Thoracic aorta (tissue), 2 donors: Measurements from ENCODE around the gene TBX4. TPM values are rescaled to one million over a fixed set of nuclear protein-coding genes. Genes with fewer than 3 reads are reported as not detected.

Experiments used
- ATAC-seq: fragments of 150-250 bp; one replicate; pipeline ENCODE4 v1.8.0; 2017; ENCODE audit warnings: low read depth; ENCODE audit not compliant: insufficient number of reproducible peaks, low FRiP score
- DNase-seq: peaks from one replicate; pipeline ENCODE4 v3.0.0-alpha.2; 2020; ENCODE audit warnings: low spot score
- H3K27ac ChIP-seq, 2 donors: fragments of 200-600 bp; sonication (generic); 1 replicate in 1 of 2; 2 replicates in 1 of 2; pipeline ENCODE4 v1.5.1; 2016; ENCODE audit warnings: mild to moderate bottlenecking in 2 of 2, moderate library complexity in 2 of 2
- H3K27me3 ChIP-seq: fragments of 200-600 bp; sonication (generic); replicated peaks from 2 replicates; pipeline ENCODE4 v1.6.0; 2016; ENCODE audit warnings: mild to moderate bottlenecking; ENCODE audit not compliant: insufficient read depth
- H3K36me3 ChIP-seq: fragments of 200-600 bp; sonication (generic); one replicate; pipeline ENCODE4 v1.5.1; 2016
- H3K4me1 ChIP-seq, 2 donors: fragments of 200-600 bp; sonication (generic); 1 replicate in 1 of 2; 2 replicates in 1 of 2; pipeline versions ENCODE4 v1.5.1 to v1.6.0; 2016; ENCODE audit warnings: low read depth in 2 of 2, mild to moderate bottlenecking in 1 of 2; ENCODE audit not compliant: control insufficient read depth in 1 of 2
- H3K4me3 ChIP-seq: fragments of 200-600 bp; sonication (generic); 2 replicates; pipeline ENCODE4 v1.5.1; 2016; ENCODE audit warnings: mild to moderate bottlenecking
- H3K9me3 ChIP-seq: fragments of 200-600 bp; sonication (generic); 2 replicates; pipeline ENCODE4 v1.5.1; 2016
- total RNA-seq, 2 donors: library from RNA; depleted of rRNA; stranded (reverse); fragments of >200 nt; gene quantifications; one replicate each; pipeline versions ENCODE4 v1.1.0 to v1.2.3, GENCODE V29; 2016
- TF ChIP-seq, protein P1 (sequence below): fragments of 200-600 bp; sonication (generic); IDR thresholded peaks from one replicate; pipeline ENCODE4 v1.5.1; 2019; ENCODE audit warnings: antibody characterized with exemption

Gene TBX4
- total RNA-seq, 2 donors from 2014 or later = not detected

DNA sequence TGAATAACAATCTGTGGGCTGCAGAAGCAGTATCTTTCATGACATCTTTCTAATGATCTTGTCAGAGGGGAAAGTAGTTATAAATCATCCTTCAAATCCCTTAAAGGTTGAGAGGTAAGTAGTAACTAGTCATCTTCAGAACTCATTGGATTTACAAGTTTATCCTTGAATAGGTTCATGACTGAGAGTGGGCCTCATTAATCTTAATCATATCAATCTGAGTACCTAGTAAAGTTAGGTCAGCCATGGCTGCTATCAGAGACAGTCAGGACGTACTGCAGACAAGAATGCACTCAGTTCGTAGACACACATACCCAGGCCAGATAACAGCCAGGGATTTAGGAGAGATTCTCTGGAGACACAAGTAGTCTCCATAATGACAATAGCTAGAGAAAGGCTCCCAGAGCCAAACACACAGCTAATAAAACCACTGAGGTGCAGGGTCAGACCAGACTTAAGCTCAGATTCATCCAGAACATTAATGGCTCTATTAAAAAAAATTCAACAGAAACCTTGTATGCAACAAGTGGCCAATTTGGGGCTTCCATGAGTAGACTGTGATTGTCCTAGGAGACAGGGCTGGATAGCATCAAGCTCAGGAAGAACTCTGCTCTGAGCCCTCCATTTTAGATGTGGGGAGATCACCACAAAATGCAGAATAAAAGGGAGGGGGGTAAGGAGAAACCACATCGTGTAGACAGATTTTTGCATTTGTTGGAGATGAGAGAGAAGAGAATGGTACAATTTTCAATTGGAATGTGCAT, 65.8 kb downstream of the TBX4 start:
- Histone ChIP-seq H3K4me1 (no peaks in the 10 kb centered on the region), H3K27me3 (no peaks in the 10 kb centered on the region), H3K9me3 (no peaks in the 10 kb centered on the region), H3K27ac (no peak overlapping the region), H3K4me3 (no peak overlapping the region), H3K36me3 (no peaks in the 10 kb centered on the region)
- no peak for DNase-seq
- TF ChIP-seq, protein P1, sequence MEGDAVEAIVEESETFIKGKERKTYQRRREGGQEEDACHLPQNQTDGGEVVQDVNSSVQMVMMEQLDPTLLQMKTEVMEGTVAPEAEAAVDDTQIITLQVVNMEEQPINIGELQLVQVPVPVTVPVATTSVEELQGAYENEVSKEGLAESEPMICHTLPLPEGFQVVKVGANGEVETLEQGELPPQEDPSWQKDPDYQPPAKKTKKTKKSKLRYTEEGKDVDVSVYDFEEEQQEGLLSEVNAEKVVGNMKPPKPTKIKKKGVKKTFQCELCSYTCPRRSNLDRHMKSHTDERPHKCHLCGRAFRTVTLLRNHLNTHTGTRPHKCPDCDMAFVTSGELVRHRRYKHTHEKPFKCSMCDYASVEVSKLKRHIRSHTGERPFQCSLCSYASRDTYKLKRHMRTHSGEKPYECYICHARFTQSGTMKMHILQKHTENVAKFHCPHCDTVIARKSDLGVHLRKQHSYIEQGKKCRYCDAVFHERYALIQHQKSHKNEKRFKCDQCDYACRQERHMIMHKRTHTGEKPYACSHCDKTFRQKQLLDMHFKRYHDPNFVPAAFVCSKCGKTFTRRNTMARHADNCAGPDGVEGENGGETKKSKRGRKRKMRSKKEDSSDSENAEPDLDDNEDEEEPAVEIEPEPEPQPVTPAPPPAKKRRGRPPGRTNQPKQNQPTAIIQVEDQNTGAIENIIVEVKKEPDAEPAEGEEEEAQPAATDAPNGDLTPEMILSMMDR = no peak
- ATAC-seq = no peak

DNA sequence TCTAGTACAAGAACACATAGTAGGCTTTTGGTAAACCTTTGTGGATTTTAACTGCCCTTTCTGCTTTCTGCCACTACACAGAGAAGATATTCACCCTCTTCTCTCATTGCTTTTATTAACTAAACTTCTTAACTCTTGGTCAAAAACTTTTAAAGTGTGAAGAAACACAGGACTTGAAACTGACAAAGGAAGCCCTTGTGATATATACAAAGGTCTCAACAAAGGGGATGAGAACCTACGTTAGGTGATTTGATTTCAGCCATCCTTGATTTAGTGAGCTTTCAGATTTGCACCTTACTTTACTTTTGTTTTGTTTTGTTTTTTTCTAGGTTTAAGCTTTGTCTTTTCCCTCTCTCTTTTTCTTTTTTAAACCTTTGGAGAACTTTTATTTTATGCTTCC, 66.9 kb downstream of the TBX4 start:
- TF ChIP-seq, protein P1 = no peak
- ATAC-seq (no peak), DNase-seq (no peak)
- no peak overlapping the region for H3K27ac ChIP-seq
- no peaks in the 10 kb centered on the region for H3K27me3 ChIP-seq
- H3K36me3 ChIP-seq = no peaks in the 10 kb centered on the region
- H3K4me3 ChIP-seq = no peak overlapping the region
- no peaks in the 10 kb centered on the region for H3K4me1 ChIP-seq
- H3K9me3 ChIP-seq = no peaks in the 10 kb centered on the region

DNA sequence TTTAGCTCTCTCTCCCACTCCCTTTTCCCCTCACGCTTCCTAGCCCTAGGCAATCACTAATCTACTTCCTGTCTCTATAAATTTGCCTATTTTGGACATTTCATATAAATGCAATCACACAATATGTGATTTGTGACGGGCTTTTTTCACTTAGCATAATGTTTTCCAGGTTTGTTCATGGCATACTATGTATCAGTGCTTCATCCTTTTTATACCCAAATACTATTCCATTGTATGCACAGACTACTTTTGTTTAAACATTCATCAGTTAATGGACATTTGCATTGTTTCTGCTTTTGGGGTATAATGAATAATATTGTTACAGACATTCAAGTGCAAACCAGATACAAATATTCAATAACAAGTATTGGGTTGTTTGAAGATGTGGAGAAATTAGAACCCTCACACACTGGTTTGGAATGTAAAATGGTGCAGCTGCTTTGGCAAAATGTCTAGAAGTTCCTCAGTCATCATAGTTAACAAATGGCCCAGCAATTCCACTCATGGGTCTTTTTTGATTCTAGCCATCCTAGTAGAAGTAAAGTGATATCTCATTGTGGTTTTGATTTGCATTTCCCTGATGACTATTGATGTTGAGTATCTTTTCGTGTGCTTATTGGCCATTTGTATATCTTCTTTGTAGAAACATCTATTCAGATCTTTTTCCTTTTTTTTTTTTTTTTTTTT, 67.7 kb downstream of the TBX4 start:
- H3K27me3 ChIP-seq = no peaks in the 10 kb centered on the region
- H3K36me3 ChIP-seq = no peaks in the 10 kb centered on the region
- H3K27ac ChIP-seq = no peak overlapping the region
- no peak overlapping the region for H3K4me3 ChIP-seq
- no peaks in the 10 kb centered on the region for H3K4me1 ChIP-seq
- TF ChIP-seq, protein P1 = no peak
- H3K9me3 ChIP-seq = no peaks in the 10 kb centered on the region
- DNase-seq (no peak), ATAC-seq (no peak)

DNA sequence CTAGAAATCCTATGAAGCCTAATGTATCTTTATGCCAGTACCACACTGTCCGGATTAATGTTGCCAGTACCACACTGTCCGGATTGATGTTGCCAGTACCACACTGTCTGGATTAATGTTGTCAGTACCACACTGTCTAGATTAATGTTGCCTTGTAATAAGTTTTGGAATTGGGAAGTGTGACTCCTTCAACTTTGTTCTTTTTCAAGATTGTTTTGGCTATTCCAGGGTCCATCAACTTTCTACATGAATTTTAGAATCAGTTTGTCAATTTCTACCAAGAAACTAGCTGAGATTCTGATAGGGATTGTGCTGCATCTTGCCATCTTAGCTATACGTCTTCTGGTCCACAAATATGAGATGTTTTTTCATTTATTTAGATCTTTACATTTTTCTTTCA, 68.7 kb downstream of the TBX4 start:
- Histone ChIP-seq H3K4me1 (peaks cover 0 to 8% of the 10 kb centered on the region in 2 donors), H3K36me3 (no peaks in the 10 kb centered on the region), H3K27ac (no peak overlapping the region), H3K27me3 (no peaks in the 10 kb centered on the region), H3K9me3 (no peaks in the 10 kb centered on the region), H3K4me3 (no peak overlapping the region)
- DNase-seq = no peak
- TF ChIP-seq, protein P1 = no peak
- no peak for ATAC-seq

DNA sequence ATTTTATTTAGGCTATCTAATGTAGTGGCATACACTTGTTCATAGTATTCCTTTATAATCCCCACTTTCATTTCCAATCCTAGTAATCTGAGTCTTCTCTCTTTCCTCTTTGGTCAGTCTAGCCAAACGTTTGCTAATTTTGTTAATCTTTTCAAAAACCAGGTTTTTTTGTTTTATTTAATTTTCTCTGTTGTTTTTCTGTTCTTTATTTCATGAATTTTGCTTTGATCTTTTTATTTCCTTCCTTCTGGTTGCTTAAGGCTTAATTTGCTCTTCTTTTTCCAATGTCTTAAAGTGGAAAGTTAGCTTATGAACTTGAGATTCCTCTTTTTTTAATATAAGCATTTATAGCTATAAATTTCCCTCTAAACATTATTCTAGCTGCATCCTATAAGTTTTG, 69.9 kb downstream of the TBX4 start:
- ATAC-seq (no peak), DNase-seq (no peak)
- TF ChIP-seq, protein P1 = no peak
- H3K9me3 ChIP-seq = no peaks in the 10 kb centered on the region
- H3K27ac ChIP-seq = no peak overlapping the region
- peaks cover 0 to 8% of the 10 kb centered on the region in 2 donors for H3K4me1 ChIP-seq
- H3K27me3 ChIP-seq = no peaks in the 10 kb centered on the region
- no peak overlapping the region for H3K4me3 ChIP-seq
- H3K36me3 ChIP-seq = no peaks in the 10 kb centered on the region
